AG04450 (cell line): ENCODE results near the gene EXOSC2. TPM values are rescaled to one million over a fixed set of nuclear protein-coding genes. Genes with fewer than 3 reads are reported as not detected.
A peak's percentile ranks its signal among the peaks of the same experiment; 100 is the strongest.

Experiments used
- CTCF ChIA-PET: fragments of 300-600, 350-600 bp; formaldehyde crosslinking; extraction: SDS; loops from one replicate; lab custom pipeline; 2022; ENCODE audit warnings: antibody characterized with exemption, inconsistent platforms; lab: Charles Lee
- POLR2A ChIA-PET: fragments of 350-600 bp; formaldehyde crosslinking; extraction: SDS; loops from one replicate; lab custom pipeline; 2021; ENCODE audit warnings: antibody characterized with exemption, inconsistent platforms; lab: Yijun Ruan, JAX
- DNase-seq: peaks from one replicate; pipeline ENCODE4 v3.0.0-alpha.2; 2011; ENCODE audit warnings: low read depth, low spot score
- H3K27ac ChIP-seq: one replicate; pipeline ENCODE4 v1.5.1; 2012; ENCODE audit warnings: low read depth, low read length, control low read depth
- H3K27me3 ChIP-seq: one replicate; pipeline ENCODE4 v1.6.0; 2012; ENCODE audit warnings: low read length; ENCODE audit not compliant: control insufficient read depth, insufficient read depth
- H3K4me3 ChIP-seq: 2 replicates; pipeline ENCODE4 v1.5.1; 2011; ENCODE audit warnings: mild to moderate bottlenecking, low read depth, low read length, control low read depth
- H3K9me3 ChIP-seq: 2 replicates; pipeline ENCODE4 v1.5.1; 2012; ENCODE audit warnings: low read length; ENCODE audit not compliant: control insufficient read depth, insufficient read depth
- CTCF ChIP-seq: IDR thresholded peaks from 2 replicates; pipeline ENCODE4 v1.5.1; 2011; ENCODE audit warnings: low read depth, low read length, control low read depth, inconsistent platforms
- polyA plus RNA-seq: library from polyadenylated mRNA; depleted of rRNA; stranded (reverse); fragments of >200 nt; gene quantifications from 2 replicates; pipeline ENCODE4 v1.2.3, GENCODE V29; 2011

EXOSC2 gene
- polyA plus RNA-seq, 1 experiment: 29.5 TPM

- DNase-seq: no peak
- Histone ChIP-seq H3K27ac (no peak overlapping the region), H3K9me3 (no peaks in the 10 kb centered on the region; the same call in 1 of the 2 replicates), H3K4me3 (no peak overlapping the region), H3K27me3 (no peaks in the 10 kb centered on the region)
- CTCF ChIA-PET: interaction anchor here (1.8 to 13.5 kb wide), 2 partner anchors 10 to 155 kb away, joined by 12 to 390 read pairs; no protein-coding TSS in a partner anchor
- POLR2A ChIA-PET: interaction anchor here (0.8 to 0.9 kb wide), 2 partner anchors 135 to 949 kb away, joined by 3 to 5 read pairs; no protein-coding TSS in a partner anchor
- no peak for TF ChIP-seq CTCF
These were observed 17.3 kb downstream of the EXOSC2 start for GRCh38 chr9:130710822-130711352.

GRCh38 chr9:130711469-130711868 is 17.9 kb downstream of the EXOSC2 start:
- Histone ChIP-seq H3K4me3 (no peak overlapping the region), H3K9me3 (no peaks in the 10 kb centered on the region; the same call in 1 of the 2 replicates), H3K27me3 (no peaks in the 10 kb centered on the region), H3K27ac (no peak overlapping the region)
- POLR2A ChIA-PET: interaction anchor here (0.8 kb wide), 1 partner anchor 950 kb away, joined by 5 read pairs; no protein-coding TSS in a partner anchor
- no peak for DNase-seq
- CTCF ChIA-PET: interaction anchor here (1.8 to 13.5 kb wide), 2 partner anchors 10 to 155 kb away, joined by 12 to 390 read pairs; no protein-coding TSS in a partner anchor
- TF ChIP-seq CTCF: no peak

GRCh38 chr9:130712564-130713285 is 19.1 kb downstream of the EXOSC2 start:
- no peak for TF ChIP-seq CTCF
- H3K4me3 ChIP-seq: peak overlapping the region; percentile 78
- ChIA-PET POLR2A (no interaction called here), CTCF (interaction anchor here (2.8 to 3.5 kb wide), 2 partner anchors 12 to 153 kb away, joined by 20 to 33 read pairs; no protein-coding TSS in a partner anchor)
- peak overlapping the region; percentile 96 for H3K27ac ChIP-seq
- H3K9me3 ChIP-seq: no peaks in the 10 kb centered on the region; the same call in 1 of the 2 replicates
- no peaks in the 10 kb centered on the region for H3K27me3 ChIP-seq
- DNase-seq: peak; percentile 97

- H3K9me3 ChIP-seq: no peaks in the 10 kb centered on the region; the same call in 1 of the 2 replicates
- ChIA-PET CTCF (interaction anchor here (1.1 to 3.5 kb wide), 3 partner anchors 13 to 152 kb away, joined by 3 to 33 read pairs (median 20); no protein-coding TSS in a partner anchor), POLR2A (no interaction called here)
- TF ChIP-seq CTCF: no peak
- peak overlapping the region; percentile 96 for H3K27ac ChIP-seq
- no peak for DNase-seq
- H3K4me3 ChIP-seq: peak overlapping the region; percentile 78
- no peaks in the 10 kb centered on the region for H3K27me3 ChIP-seq
These were observed 19.8 kb downstream of the EXOSC2 start for GRCh38 chr9:130713286-130713960.
